GM21367 (cell line): ENCODE results near the gene ANKS6.

ENCODE experiments used
- ATAC-seq: cut with Tn5 transposase; IDR thresholded peaks from one replicate; pipeline ENCODE4 v1.9.1; 2021; ENCODE audit not compliant: unreplicated experiment

The ANKS6 gene

DNA sequence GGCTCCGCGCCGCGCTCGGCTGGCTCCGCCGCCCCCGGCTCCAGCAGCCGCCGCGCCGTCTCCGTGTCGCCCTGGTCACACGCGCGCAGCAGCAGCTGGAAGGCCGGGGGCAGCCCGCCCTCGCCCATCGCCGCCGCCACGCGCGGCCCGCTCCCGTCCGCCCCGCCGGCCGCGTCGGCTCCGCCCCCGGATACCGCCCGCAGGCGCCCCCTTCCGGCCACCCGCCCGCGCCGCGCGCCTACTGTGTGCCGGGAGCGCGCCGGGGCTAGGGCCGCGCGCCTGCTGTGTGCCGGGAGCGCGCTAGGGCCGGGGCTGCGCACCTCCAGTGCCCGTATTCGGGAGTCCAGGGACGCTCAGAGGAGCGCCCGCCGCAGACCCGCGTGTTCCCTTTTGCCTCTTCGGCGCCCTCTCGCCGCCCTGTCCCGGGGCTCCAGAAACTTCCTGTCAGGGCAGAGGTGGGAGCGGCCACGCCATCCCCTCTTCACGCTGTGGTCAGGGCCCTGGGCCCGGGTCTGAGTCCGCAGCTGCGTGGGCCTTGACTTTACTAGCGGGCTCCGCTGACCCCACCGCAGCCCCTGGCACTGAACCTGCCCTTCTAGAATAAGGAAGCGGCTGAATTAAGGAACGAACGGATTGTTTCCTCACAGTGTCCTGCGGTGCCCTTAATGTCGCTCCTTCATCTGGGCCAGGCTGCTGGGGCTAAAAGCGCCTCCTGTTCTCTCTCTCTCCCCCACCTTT is at the start of gene ANKS6:
Gene ANKS6 (minus strand): TSS at position 192 of the 738 bp plus-strand sequence. CDS start 64 bp downstream, at position 128.
- ATAC-seq, result peak; percentile 78

DNA sequence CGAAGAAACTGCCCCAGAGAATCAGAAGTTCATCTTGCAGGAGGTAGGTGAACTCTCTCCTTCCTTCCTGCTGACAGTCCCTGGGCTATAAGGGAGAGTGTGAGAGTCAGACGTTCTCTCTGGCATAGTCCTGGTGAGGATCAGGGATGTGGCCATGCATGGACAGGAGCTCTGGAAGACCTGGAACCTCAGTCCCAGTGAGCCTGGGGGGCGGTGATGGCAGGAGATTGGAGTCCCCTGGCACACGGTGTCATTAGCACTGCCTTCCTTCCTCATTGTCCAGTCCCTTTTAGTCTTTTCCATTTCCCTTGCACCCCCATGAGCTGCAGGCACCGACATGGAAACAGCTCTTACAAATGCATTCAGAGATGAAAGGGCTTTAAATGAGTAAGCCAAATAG is 49.7 kb upstream of the ANKS6 start:
- ATAC-seq, result no peak

DNA sequence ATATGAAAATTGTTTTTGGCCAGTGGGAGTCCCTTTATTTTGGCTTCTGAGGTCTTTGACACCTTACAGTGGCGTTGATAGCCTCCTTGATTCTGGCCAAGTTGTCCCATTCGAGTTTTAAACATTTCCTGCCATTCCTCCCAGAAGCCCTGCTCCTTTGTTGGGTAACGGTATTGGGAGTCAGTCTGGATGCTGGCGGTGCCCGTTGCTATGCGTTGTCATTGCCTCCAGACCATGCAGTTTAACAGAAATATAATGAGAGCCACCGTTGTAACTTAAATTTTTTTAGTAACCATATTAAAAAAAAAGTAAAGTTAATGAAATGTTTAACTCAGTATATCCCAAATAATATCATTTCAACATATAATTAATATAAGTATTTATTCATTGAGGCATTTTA is 46.2 kb upstream of the ANKS6 start:
- ATAC-seq, result no peak

DNA sequence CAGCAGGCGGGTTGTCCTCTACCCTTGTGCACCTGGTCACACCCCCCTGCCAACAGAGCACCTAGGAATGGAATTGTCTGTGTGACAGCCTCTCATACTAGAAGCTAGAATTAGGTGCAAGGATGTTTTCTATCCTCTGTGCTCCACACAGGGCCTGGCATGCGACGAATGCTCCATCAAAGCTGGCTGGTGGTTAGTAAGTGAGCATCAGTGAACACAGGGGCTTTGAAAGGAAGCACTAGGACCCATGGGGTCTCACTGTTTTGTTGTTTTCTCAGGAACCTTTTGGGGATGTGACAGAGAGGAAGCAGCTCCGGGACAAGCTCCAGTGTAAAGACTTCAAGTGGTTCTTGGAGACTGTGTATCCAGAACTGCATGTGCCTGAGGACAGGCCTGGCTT is 43.4 kb upstream of the ANKS6 start:
- no peak for ATAC-seq

DNA sequence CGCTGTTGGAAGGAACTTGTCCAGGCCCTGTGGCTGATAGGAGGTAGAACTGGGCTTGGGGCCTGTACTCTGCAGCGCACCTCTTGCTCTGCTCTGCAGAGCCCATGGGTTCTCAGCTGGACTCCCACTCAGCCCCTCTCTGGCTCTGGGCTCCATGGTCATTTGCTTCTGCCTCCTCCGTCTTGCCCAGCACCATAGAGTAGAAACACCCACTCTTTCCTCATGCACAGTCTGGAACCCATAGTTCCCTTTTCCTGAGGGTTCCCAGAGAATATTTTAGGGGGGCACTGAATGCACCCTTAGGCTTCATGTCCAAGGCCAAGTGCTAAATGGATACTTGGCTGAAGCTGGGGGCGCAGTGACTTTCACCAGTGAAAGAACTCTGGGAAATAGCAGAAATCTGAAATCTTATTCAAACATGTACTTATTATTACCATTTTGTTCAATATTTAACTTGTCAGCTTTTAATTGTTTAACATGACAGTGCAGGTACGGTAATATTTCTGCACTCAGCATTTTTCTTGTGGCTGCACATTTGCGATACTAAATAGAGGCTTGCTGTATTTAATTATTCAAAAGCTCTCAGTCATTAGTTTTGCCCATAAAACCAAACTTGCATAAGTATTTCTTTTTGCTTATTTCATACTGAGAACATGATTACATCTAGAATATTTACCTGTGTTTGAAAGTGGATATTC is 42.7 kb upstream of the ANKS6 start:
- ATAC-seq, result no peak

DNA sequence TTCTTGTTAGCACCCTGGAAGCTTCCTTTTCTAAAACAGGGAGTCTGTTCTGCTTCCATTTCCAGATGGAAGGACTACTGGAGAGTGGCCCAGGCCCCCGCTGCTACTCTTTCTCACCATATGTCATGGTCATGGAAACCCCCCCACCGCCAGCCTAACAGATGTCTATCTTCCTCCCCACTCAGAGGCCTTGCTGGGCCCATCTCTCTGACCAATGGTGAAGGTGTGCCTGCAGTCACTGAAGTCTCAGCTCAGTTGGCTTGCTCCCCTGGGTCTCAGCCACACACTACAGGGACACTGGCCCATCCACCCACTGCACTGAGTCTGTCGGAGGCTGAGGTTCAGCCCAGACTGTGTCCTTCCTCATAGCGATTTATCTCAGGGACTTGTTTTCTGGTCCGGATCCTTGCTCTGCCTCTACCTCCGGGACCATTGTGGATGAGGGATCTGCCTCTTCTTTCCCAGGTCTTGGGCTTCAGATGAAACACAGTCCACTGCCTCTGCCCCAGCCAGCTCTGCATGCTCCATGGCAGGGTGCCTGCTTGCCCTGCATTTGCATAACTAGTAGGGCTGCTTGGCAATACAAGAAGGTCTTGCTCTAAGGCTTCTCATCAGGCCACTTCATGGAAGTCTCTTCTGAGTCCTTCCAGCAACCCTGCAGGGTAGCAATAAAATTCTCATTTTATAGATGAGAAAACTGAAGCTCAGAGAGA is 42.0 kb upstream of the ANKS6 start:
- no peak for ATAC-seq

DNA sequence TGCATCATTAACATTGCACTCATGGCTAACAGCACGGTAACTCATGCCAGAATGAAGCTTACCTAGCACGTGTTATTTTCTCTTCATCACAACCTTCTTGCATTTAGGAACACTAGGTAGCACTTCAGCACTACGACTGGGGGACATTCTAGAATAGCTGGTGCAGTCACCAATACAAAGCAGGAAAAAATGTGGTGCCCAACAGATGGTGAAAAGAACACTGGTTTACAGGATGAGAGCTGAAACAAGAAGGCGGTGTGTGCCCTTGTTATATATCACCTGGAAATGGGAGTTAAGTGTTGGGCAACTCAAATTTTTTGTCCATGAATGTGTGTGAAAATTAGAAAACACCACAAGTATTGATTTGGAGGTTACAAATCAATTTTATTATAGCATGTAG is 41.2 kb upstream of the ANKS6 start:
- ATAC-seq, result no peak

DNA sequence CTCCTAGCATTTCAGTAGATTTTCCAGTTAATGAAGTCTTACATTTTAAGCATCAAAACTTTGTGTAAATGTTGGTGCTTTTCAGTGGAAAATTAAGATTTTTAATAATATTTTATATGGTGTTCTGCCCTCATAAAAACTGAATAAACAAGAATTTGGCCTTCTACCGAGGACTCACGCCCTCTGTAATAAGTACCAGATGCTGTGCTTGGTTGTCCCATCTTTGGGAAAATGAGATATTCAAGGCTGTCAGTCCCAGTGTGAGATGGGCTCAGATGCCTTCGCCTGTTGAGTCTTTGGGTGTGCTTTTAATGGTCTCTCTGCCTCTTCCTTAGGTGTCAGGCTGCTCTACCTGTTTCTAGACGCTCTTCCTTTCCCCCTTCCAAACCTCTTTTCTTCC is 39.9 kb upstream of the ANKS6 start:
- ATAC-seq, result no peak

DNA sequence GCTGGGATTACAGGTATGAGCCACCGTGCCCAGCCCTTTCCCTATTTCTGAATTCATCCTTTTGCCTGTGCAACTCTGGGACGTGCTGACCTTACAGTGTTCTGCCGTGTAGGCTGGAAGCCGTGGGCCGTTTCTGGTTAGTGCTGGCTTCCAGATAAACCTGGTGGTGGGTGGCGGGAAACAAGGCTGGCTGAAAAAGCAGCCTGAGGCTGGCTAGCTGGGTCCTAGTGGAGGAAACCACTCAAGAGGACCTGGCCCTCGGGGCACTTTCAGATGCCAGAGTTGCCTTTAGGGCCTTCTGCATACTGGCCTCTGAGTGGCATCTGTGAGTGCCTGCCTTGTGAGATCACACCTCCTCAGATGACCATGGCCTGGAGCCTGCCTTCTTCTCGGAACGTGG is 38.0 kb upstream of the ANKS6 start:
- no peak for ATAC-seq

DNA sequence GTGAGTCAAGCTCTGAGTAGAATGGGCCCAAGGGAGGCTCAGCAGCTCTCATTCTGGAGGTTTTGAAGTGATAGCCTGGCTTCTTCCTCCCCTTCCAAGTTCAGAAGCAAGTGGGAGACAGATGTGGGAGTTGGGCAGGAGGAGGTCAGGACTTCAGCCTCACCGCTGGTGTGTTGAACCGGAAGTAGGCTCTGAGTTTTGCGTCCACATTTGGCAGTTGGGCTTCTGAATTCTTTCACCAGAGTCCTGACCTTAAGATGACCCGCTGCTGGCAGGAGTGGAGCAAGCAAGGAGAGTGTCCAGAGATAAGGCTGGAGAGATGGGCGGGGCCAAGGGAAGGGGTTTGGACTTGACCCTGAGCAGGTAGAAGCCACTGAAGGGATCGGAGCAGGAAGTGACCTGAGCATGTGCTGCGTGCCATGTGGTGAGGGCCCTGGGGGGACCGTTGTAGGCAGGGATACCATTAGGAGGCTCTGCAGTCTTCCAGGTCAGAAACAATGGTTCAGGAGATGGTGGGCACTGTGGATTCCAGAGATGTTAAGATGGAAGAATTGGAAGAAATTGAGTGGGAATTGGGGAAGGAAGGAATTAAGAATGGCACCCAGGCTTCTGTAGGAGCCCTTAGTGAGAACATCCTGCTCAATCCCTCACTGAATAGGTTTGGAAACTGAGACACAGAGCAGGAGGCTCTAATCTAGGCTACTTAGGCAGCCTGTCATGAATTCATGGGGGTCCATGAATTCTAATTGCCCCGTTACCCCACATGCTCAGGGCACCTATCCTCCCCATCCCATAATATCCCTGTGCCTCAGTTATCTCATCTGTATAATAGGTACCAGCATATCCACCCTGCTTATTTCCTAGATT is 37.0 kb upstream of the ANKS6 start:
- ATAC-seq, result no peak

DNA sequence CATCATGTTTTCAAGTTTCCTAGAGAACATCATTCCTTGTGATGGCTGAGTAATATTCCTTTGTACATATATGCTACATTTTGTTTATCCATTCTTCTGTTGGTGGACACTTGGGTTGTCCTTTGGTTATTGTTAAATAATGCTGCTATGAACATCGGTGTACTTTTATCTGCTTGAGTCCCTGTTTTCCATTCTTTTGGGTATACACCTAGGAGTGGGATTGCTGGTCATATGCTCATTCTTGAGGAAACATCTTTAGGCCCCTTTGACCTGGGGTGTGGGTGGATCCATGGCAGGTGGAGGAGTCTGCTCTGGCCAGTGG is 36.4 kb upstream of the ANKS6 start:
- no peak for ATAC-seq

DNA sequence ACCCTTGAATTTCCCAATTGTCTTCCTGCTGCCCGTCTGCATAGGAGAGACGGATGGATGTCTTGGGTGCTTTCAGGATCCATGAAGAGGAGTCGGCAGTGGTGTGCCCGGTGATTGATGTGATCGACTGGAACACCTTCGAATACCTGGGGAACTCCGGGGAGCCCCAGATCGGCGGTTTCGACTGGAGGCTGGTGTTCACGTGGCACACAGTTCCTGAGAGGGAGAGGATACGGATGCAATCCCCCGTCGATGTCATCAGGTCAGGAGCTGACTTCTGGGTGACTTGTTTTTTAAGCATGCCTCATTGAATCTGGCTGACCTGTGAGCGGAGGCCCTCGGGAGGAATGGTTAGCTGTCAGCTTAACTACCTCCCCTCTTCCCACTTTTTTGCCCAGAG is 35.3 kb upstream of the ANKS6 start:
- ATAC-seq, result no peak

DNA sequence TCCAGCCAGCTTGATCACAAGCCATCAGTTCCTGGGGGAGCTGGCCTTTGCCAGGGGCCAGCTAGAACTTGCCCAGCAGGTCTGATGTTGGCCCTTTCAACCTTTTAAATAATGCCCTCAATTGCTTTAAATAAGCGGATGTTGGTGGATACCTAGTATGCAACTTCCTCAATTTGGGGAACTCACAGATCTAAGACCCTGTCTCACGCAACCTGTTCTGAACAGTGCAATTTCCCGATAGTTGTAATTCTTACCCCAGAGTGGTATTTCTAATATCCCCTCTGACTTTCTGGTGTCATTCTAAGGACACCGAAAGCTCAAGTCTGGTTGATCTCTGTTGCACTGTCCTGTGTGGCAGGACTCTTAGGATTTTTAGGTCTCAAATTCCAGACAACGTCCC is 34.2 kb upstream of the ANKS6 start:
- ATAC-seq, result no peak

DNA sequence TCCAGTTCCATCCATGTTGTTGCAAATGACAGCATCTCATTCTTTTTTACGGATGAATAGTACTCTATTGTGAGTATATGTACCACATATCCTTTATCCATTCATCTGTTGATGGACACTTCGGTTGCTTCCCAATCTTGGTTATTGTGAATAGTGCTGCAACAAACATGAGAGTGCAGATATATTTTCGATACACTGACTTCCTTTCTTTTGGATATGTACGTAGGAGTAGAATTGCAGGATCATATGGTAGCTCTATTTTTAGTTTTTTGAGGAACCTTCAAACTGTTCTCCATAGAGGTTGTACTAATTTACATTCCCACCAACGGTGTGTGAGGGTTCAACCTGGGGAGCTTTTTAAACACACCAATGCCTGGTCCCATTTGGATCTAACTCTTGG is 33.4 kb upstream of the ANKS6 start:
- ATAC-seq, result no peak

DNA sequence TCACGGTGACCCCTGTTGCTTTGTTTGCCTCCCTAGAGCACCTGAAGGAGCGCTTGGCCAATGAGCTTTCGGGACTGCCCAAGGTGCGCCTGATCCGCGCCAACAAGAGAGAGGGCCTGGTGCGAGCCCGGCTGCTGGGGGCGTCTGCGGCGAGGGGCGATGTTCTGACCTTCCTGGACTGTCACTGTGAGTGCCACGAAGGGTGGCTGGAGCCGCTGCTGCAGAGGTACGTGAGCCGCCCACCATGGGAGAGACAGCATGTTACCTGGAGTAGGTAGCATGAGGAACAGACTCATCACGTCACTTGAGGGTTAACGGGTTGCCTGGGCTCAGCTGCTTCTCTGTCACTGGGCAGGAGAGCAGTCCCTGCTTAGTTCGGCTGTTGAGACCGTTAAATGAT is 30.4 kb upstream of the ANKS6 start:
- ATAC-seq, result no peak

DNA sequence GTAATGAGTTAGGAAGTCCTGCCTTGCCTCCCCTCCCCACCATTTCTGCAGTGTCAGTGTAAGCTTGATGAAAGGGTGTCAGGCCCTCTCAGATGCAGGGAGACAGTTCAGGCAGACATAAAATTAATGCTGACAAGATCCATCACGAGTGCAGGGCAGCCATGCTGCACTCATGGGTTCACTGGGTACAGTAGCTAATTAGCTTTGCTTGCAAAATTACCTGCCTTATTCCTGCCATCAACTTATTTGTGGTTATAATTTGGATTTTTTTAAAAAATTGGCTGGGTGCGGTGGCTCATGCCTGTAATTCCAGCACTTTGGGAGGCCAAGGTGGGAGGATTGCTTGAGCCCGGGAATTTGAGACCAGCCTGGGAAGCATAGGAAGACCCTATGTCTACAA is 29.1 kb upstream of the ANKS6 start:
- no peak for ATAC-seq

DNA sequence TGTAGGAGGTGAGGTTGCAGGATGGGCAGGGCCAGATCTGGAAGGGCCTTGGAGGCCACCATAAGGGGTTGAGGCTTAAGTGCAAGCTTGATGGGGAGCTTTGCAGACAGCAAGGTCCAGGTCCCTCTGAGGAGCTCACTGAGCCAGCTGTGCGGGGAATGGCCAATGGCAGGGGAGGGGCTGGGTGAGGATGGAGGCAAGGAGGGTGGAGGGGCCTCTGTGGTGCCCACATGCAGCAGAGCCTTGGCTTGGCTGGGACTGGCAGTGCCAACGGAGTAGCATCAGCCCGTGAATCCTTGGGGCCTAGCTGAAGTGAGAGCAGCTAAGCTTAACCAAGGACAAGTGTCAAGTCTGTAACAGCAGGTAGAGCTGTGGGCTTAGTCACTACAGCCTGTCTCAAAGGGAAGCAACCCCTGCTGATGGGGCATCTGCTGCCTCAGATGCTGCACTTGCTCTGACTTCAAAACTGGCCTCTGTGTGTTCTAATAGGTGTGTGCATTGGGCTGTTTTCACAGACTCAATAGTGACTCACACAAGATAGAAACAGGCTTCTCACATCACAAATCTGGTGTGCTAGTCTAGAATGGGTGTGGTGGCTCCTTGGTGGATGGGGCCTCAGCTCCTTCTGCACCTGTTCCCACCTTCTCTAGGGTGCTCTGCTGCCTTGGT is 27.4 kb upstream of the ANKS6 start:
- no peak for ATAC-seq

DNA sequence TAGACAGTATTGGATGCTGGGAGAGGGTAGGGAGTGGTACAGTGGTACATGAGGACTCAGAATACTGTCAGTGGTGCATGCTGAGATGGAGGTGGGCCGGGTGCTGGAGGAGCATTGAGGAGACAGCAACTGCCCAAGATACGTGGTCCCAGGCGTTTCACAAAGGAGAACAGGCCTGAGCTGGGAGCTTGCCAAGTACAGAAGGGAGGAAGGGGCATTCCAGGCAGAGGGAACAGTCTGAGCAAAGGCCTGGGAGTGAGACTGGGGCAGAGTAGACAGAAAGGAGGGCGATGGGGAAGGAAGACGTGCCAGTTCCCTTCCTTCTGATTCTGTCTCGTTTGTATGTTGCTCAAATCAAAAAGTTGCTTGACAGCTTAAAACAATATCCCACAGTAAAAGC is 26.3 kb upstream of the ANKS6 start:
- no peak for ATAC-seq

DNA sequence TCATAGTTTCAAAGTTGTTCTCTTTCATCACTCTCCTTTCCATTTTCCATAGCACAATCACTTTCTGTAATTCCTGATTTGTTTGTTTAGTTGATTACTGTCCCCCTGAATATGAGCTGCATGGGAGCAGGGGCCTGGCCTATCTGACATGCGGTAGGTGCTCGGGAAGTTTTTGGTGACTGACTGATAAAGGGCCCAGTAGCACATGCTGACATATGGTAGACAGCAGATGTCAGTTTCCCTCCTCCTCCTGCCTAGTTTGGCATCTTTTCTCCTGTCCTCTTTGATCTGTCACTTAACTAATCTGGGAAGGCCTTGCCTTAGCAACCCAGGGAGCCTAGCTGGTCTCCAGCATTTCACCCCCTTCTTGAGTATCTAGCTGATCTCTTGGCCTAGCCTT is 25.5 kb upstream of the ANKS6 start:
- no peak for ATAC-seq

DNA sequence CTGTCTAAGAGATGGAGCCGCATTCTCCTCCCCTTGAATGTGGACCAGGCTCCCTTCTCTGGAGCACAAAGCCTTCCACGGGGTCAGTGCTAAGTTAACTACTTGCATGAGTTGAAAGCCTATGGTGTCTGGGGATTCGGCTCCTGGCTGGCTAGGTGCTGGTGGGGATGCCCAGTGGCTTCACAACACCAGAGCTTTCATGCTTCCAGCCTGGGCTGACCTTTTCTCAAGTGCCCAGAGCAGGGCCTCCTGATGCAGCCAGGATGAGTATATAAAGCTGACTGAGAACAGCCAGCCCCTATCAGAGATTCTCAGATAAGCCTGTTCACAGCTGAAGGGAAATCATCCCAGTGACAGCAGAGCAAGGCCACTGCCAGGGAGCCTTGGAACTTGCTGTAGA is 22.9 kb upstream of the ANKS6 start:
- ATAC-seq, result no peak

DNA sequence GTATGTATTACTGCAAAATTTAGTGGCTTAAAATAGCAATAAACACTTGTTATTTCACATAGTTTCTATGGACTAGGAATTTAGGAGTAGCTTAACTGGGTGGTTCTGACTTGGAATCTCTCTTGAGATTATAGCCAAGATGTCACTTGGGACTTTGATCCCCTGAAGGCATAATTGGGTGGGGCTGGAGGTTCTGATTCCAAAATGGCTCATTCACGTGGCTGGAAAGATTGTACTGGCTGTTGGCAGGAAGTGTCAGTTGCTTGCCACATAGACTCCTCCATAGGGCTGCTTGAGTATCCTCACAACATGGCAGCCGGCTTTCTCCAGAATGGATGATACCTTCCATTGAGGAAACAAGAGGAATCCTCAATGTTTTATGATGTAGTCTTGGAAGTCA is 22.4 kb upstream of the ANKS6 start:
- no peak for ATAC-seq
